ENCODE measurements around the gene GCNA. TPM values are rescaled to one million over a fixed set of nuclear protein-coding genes. Genes with fewer than 3 reads are reported as not detected.
"Not testable (repeated sequence)": the region's sequence is repeated elsewhere in the genome, so short reads cannot be mapped to it uniquely, and the experiment has no call there.

Gene GCNA
- polyA plus RNA-seq, 1 of the 3 experiments (the other 2 are of a cell fraction), result 1.8 TPM

DNA sequence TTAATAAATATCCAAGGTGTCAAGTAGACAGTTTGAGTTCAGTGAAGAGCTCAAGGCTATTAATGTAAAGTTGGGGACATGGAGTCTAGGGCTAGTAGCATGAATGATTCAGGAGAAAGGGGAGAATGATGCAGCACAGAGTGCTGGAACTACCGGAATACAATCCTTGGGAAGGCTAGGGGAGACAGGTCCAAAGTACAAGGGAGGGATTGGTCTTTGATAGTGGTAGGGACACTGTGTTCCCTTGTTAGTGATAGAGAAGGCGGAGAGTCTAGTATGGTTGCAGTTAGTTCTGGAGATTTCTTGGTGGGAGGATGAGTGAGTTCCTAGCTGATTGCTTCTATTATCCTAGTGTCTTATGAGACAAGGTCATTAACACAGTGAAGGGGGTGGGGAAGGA, 8.7 kb downstream of the GCNA start:
- no peaks in the 10 kb centered on the region for H3F3A ChIP-seq (replicated peaks; ENCODE audit: insufficient read depth)
- CTCF ChIA-PET, result no interaction called here
- H3K36me3 ChIP-seq (replicated peaks in 1 of 2; ENCODE audit: control insufficient read depth in 1 of 2, insufficient read depth in 2 of 2, low read length in 1 of 2), result peaks cover 0 to 1% of the 10 kb centered on the region in 2 experiments
- no peak overlapping the region for H3K4me2 ChIP-seq
- no peaks in the 10 kb centered on the region for H3K4me1 ChIP-seq (ENCODE audit: control insufficient read depth in 1 of 2, insufficient read depth in 2 of 2, low read depth in 1 of 2, low read length in 1 of 2)
- no peak overlapping the region for H2AFZ ChIP-seq (ENCODE audit: low read depth)
- no peaks in the 10 kb centered on the region for H3K9me3 ChIP-seq
- DNase-seq, result no peak
- 57% methylated on average over 2 of the region's 2 CpGs for WGBS (ENCODE audit: low lambda C conversion rate)
- H3K27me3 ChIP-seq (ENCODE audit: insufficient read depth), result no peaks in the 10 kb centered on the region; the same call in 1 of the 2 replicates
- H3K9me2 ChIP-seq, result no peaks in the 10 kb centered on the region
- TF ChIP-seq GABPA (IDR thresholded peaks at IDR 0.05; ENCODE audit: low read depth) (no peak), RCOR1 (IDR thresholded peaks at IDR 0.05; ENCODE audit: low read length) (no peak), NFIC (IDR thresholded peaks at IDR 0.05; ENCODE audit: borderline replicate concordance) (no peak), MEF2A (IDR thresholded peaks at IDR 0.05; ENCODE audit: borderline replicate concordance, low read depth) (no peak), JUND (IDR thresholded peaks at IDR 0.05) (no peak), TEAD4 (IDR thresholded peaks at IDR 0.05; ENCODE audit: borderline replicate concordance, insufficient read depth) (no peak), FOXJ3 (CRISPR knock-in tag; IDR thresholded peaks at IDR 0.05) (no peak), ELF1 (IDR thresholded peaks at IDR 0.05) (no peak), FOSL2 (IDR thresholded peaks at IDR 0.05; ENCODE audit: borderline replicate concordance, low read depth) (no peak), CHD2 (IDR thresholded peaks at IDR 0.05; ENCODE audit: low read length, partially characterized antibody) (no peak), FOXM1 (IDR thresholded peaks at IDR 0.05; ENCODE audit: low read depth) (no peak), MXI1 (IDR thresholded peaks at IDR 0.05; ENCODE audit: low read depth, low read length) (no peak)
- TF ChIP-seq, protein P1, sequence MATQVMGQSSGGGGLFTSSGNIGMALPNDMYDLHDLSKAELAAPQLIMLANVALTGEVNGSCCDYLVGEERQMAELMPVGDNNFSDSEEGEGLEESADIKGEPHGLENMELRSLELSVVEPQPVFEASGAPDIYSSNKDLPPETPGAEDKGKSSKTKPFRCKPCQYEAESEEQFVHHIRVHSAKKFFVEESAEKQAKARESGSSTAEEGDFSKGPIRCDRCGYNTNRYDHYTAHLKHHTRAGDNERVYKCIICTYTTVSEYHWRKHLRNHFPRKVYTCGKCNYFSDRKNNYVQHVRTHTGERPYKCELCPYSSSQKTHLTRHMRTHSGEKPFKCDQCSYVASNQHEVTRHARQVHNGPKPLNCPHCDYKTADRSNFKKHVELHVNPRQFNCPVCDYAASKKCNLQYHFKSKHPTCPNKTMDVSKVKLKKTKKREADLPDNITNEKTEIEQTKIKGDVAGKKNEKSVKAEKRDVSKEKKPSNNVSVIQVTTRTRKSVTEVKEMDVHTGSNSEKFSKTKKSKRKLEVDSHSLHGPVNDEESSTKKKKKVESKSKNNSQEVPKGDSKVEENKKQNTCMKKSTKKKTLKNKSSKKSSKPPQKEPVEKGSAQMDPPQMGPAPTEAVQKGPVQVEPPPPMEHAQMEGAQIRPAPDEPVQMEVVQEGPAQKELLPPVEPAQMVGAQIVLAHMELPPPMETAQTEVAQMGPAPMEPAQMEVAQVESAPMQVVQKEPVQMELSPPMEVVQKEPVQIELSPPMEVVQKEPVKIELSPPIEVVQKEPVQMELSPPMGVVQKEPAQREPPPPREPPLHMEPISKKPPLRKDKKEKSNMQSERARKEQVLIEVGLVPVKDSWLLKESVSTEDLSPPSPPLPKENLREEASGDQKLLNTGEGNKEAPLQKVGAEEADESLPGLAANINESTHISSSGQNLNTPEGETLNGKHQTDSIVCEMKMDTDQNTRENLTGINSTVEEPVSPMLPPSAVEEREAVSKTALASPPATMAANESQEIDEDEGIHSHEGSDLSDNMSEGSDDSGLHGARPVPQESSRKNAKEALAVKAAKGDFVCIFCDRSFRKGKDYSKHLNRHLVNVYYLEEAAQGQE (IDR thresholded peaks at IDR 0.05; ENCODE audit: low read depth, low read length), result no peak
- TF ChIP-seq, protein P2, sequence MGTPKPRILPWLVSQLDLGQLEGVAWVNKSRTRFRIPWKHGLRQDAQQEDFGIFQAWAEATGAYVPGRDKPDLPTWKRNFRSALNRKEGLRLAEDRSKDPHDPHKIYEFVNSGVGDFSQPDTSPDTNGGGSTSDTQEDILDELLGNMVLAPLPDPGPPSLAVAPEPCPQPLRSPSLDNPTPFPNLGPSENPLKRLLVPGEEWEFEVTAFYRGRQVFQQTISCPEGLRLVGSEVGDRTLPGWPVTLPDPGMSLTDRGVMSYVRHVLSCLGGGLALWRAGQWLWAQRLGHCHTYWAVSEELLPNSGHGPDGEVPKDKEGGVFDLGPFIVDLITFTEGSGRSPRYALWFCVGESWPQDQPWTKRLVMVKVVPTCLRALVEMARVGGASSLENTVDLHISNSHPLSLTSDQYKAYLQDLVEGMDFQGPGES (IDR thresholded peaks at IDR 0.05; ENCODE audit: low read depth, low read length), result no peak
- TF ChIP-seq, protein P3, sequence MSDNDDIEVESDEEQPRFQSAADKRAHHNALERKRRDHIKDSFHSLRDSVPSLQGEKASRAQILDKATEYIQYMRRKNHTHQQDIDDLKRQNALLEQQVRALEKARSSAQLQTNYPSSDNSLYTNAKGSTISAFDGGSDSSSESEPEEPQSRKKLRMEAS (IDR thresholded peaks at IDR 0.05; ENCODE audit: low read depth), result no peak
- TF ChIP-seq, protein P4, sequence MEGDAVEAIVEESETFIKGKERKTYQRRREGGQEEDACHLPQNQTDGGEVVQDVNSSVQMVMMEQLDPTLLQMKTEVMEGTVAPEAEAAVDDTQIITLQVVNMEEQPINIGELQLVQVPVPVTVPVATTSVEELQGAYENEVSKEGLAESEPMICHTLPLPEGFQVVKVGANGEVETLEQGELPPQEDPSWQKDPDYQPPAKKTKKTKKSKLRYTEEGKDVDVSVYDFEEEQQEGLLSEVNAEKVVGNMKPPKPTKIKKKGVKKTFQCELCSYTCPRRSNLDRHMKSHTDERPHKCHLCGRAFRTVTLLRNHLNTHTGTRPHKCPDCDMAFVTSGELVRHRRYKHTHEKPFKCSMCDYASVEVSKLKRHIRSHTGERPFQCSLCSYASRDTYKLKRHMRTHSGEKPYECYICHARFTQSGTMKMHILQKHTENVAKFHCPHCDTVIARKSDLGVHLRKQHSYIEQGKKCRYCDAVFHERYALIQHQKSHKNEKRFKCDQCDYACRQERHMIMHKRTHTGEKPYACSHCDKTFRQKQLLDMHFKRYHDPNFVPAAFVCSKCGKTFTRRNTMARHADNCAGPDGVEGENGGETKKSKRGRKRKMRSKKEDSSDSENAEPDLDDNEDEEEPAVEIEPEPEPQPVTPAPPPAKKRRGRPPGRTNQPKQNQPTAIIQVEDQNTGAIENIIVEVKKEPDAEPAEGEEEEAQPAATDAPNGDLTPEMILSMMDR (IDR thresholded peaks at IDR 0.05), result no peak
- TF ChIP-seq, protein P5, sequence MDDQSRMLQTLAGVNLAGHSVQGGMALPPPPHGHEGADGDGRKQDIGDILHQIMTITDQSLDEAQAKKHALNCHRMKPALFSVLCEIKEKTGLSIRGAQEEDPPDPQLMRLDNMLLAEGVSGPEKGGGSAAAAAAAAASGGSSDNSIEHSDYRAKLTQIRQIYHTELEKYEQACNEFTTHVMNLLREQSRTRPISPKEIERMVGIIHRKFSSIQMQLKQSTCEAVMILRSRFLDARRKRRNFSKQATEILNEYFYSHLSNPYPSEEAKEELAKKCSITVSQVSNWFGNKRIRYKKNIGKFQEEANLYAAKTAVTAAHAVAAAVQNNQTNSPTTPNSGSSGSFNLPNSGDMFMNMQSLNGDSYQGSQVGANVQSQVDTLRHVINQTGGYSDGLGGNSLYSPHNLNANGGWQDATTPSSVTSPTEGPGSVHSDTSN (IDR thresholded peaks at IDR 0.05), result no peak
- TF ChIP-seq, protein P6, sequence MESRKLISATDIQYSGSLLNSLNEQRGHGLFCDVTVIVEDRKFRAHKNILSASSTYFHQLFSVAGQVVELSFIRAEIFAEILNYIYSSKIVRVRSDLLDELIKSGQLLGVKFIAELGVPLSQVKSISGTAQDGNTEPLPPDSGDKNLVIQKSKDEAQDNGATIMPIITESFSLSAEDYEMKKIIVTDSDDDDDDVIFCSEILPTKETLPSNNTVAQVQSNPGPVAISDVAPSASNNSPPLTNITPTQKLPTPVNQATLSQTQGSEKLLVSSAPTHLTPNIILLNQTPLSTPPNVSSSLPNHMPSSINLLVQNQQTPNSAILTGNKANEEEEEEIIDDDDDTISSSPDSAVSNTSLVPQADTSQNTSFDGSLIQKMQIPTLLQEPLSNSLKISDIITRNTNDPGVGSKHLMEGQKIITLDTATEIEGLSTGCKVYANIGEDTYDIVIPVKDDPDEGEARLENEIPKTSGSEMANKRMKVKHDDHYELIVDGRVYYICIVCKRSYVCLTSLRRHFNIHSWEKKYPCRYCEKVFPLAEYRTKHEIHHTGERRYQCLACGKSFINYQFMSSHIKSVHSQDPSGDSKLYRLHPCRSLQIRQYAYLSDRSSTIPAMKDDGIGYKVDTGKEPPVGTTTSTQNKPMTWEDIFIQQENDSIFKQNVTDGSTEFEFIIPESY (IDR thresholded peaks at IDR 0.05; ENCODE audit: borderline replicate concordance, low read depth), result no peak
- no peak overlapping the region for H3K27ac ChIP-seq (ENCODE audit: low read depth in 2 of 2, low read length in 1 of 2)
- H3K4me3 ChIP-seq (ENCODE audit: low read depth in 2 of 2, low read length in 1 of 2), result no peak overlapping the region
- H3K79me2 ChIP-seq (ENCODE audit: insufficient read depth), result no peaks in the 10 kb centered on the region
- no peak overlapping the region for H3K9ac ChIP-seq
- POLR2A ChIA-PET, result no interaction called here
- no peaks in the 10 kb centered on the region for H4K20me1 ChIP-seq (ENCODE audit: insufficient read depth)

DNA sequence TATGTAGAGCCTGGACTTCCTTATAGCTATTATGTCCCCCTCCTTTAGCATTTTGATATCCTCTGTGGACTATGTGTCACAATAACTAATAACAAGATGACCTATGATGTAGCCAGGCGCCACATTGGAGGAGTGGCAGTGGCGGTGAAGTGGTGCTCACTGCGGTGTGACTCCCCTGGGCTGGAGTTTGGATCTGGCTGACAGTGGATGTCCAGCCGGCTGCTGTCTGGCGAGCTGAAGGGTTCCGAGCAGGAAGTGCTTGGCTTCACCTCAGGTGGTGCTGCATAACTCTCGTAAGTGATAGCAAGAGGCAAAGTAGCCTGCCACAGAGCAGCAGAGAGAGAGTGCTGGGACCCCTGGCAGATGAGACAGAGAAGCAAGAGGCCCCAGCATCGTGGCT, 15.0 kb downstream of the GCNA start:
- H3K9me2 ChIP-seq; CTCF ChIA-PET; POLR2A ChIA-PET; H3K4me3 ChIP-seq (ENCODE audit: low read depth in 2 of 2, low read length in 1 of 2); H3K79me2 ChIP-seq (ENCODE audit: insufficient read depth); H3K9me3 ChIP-seq; H3K4me2 ChIP-seq; H3K4me1 ChIP-seq (ENCODE audit: control insufficient read depth in 1 of 2, insufficient read depth in 2 of 2, low read depth in 1 of 2, low read length in 1 of 2); H3K36me3 ChIP-seq (replicated peaks in 1 of 2; ENCODE audit: control insufficient read depth in 1 of 2, insufficient read depth in 2 of 2, low read length in 1 of 2); H3K9ac ChIP-seq; DNase-seq; H3K27ac ChIP-seq (ENCODE audit: low read depth in 2 of 2, low read length in 1 of 2); H3F3A ChIP-seq (replicated peaks; ENCODE audit: insufficient read depth); H2AFZ ChIP-seq (ENCODE audit: low read depth); H3K27me3 ChIP-seq (ENCODE audit: insufficient read depth); H4K20me1 ChIP-seq (ENCODE audit: insufficient read depth): not testable (repeated sequence)
- WGBS (ENCODE audit: low lambda C conversion rate), result 51% methylated on average over 4 of the region's 8 CpGs
